GM19455 (cell line): ENCODE results near the gene NPDC1.

Experiments
- ATAC-seq: cut with Tn5 transposase; IDR thresholded peaks from one replicate; pipeline ENCODE4 v1.9.1; 2021; ENCODE audit not compliant: unreplicated experiment

The NPDC1 gene

GRCh38 chr9:136996361-136997292, 49.4 kb downstream of the NPDC1 start, which contains the start of gene CLIC3:
Gene CLIC3 (minus strand): TSS chr9:136996568. CDS start chr9:136996543, 25 bp downstream.
- no peak for ATAC-seq

DNA sequence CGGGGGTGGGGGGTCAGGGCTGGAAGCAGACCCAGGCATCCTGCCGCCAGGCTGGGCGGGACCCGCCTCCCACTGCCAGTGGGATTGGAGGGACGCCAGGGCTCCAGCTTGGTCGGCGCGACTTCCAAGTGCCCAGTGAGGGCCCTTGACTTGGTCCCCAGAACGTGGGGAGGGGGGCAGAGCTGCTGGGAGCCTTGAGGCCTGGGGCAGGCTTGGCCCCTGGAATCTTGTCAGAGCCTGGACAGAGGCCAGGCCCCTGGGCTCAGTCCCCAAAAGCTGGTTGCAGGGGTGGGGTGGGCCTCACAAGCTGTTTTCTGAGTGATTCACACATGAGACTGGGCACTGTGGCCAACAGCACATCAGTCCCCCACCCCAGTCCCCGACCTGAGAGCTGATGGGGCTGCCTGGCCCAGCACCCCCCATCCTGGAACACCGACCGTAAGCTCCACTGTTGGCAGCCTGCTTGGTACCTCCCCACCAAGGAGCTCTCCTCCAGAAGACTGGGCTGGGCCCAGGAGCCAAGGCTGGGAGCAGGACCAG, 50.1 kb downstream of the NPDC1 start:
- ATAC-seq, result no peak

DNA sequence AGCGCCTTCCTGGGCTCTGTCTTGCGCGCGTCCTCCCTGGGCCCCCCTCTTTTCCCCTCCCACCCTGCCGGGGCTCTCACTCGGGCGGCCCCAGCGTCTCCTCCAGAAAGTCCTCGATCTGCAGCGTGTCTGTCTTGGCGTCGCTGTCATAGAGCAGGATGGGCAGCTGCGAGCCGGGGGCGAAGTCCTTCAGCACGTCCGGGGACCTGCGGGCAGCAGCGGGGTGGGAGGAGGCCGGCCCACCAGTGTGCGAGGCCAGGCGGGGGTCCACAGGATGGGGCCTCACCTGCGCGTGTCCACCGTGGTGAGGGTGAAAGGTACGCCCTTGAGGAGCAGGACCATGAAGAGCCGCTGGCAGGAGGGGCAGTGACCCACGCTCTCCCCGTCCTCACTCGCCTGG, 50.6 kb downstream of the NPDC1 start:
- no peak for ATAC-seq

DNA sequence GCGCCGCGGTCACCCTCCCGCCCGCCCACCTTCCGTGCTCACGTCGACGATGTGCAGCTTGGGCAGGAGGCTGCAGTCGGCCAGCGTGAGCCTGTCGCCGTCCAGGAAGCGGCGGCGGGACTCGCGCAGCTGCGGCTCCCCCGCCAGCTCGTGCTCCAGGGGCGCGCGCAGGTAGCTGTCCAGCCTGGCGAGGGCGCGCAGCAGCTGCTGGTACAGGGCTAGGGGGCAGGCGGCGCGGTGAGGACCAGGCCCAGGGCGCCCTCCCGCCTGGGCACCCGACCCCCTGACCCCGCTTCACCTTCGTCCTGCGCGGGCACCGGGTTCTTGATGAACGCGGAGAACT, 51.1 kb downstream of the NPDC1 start:
- no peak for ATAC-seq

GRCh38 chr9:136994180-136994887, 51.6 kb downstream of the NPDC1 start:
- ATAC-seq, result no peak

- peak; percentile 10 for ATAC-seq
Observed at GRCh38 chr9:136992819-136993369, 53.1 kb downstream of the NPDC1 start.

GRCh38 chr9:136991993-136992818, 53.8 kb downstream of the NPDC1 start, which contains the start of gene PAXX:
Gene PAXX (plus strand): TSS chr9:136992422. CDS start chr9:136992444, 22 bp downstream.
- ATAC-seq, result peak; percentile 77

GRCh38 chr9:136990242-136990911, 55.6 kb downstream of the NPDC1 start:
- no peak for ATAC-seq
